ENCODE data around the gene RALGAPA1. TPM values are rescaled to one million over a fixed set of nuclear protein-coding genes. Genes with fewer than 3 reads are reported as not detected.

RALGAPA1 gene
- total and polyA plus RNA-seq, 4 donors: 4.6 to 38.7 (median 13.4) TPM

GRCh38 chr14:35571598-35571997 lies 237.5 kb downstream of the RALGAPA1 start:
- DNase-seq (ENCODE audit: low spot score): no peak
- Histone ChIP-seq H3K9ac (ENCODE audit: low read depth in 1 of 2, low read length in 2 of 2) (no peak overlapping the region), H3K27me3 (ENCODE audit: control insufficient read depth in 4 of 4, insufficient read depth in 4 of 4, low read length in 3 of 4) (no peaks in the 10 kb centered on the region), H3K27ac (ENCODE audit: low read depth in 1 of 2, low read length in 2 of 2) (no peak overlapping the region), H3K4me3 (ENCODE audit: low read depth in 1 of 3, low read length in 3 of 3) (no peak overlapping the region), H3K9me3 (ENCODE audit: control insufficient read depth in 4 of 4, low read length in 3 of 4) (no peaks in the 10 kb centered on the region), H3K4me1 (ENCODE audit: control insufficient read depth in 4 of 4, insufficient read depth in 4 of 4, low read length in 3 of 4) (no peaks in the 10 kb centered on the region), H3K36me3 (ENCODE audit: control insufficient read depth in 4 of 4, insufficient read depth in 3 of 4, low read depth in 1 of 4, low read length in 3 of 4) (peaks cover 0 to 3% (median 0%) of the 10 kb centered on the region in 4 donors)
- no peak for TF ChIP-seq NR2F2 (IDR thresholded peaks at IDR 0.05)
- TF ChIP-seq FOXA1 (IDR thresholded peaks at IDR 0.05): no peak
- TF ChIP-seq HNF4A (conservative IDR thresholded peaks at IDR 0.05): no peak
- TF ChIP-seq ZBTB33 (IDR thresholded peaks at IDR 0.05): no peak
- TF ChIP-seq FOXA2 (IDR thresholded peaks at IDR 0.05): no peak
- TF ChIP-seq TAF1 (conservative IDR thresholded peaks at IDR 0.05): no peak
- no peak for TF ChIP-seq SP1 (IDR thresholded peaks at IDR 0.05)
- TF ChIP-seq JUND (IDR thresholded peaks at IDR 0.05): no peak
- no peak for TF ChIP-seq CTCF (IDR thresholded peaks at IDR 0.05; ENCODE audit: low read depth, low read length, missing input control)
- WGBS: 96% methylated on average over 8 of the region's 8 CpGs

GRCh38 chr14:35565871-35566464 lies 243.1 kb downstream of the RALGAPA1 start:
- Histone ChIP-seq H3K9ac (ENCODE audit: low read depth in 1 of 2, low read length in 2 of 2) (no peak overlapping the region), H3K4me1 (ENCODE audit: control insufficient read depth in 4 of 4, insufficient read depth in 4 of 4, low read length in 3 of 4) (no peaks in the 10 kb centered on the region), H3K9me3 (ENCODE audit: control insufficient read depth in 4 of 4, low read length in 3 of 4) (no peaks in the 10 kb centered on the region), H3K27ac (ENCODE audit: low read depth in 1 of 2, low read length in 2 of 2) (no peak overlapping the region), H3K4me3 (ENCODE audit: low read depth in 1 of 3, low read length in 3 of 3) (no peak overlapping the region), H3K27me3 (ENCODE audit: control insufficient read depth in 4 of 4, insufficient read depth in 4 of 4, low read length in 3 of 4) (no peaks in the 10 kb centered on the region), H3K36me3 (ENCODE audit: control insufficient read depth in 4 of 4, insufficient read depth in 3 of 4, low read depth in 1 of 4, low read length in 3 of 4) (peaks cover 0 to 3% (median 0%) of the 10 kb centered on the region in 4 donors)
- WGBS: 96% methylated on average over 4 of the region's 4 CpGs
- no peak for DNase-seq (ENCODE audit: low spot score)
- TF ChIP-seq HNF4G (IDR thresholded peaks at IDR 0.05) (no peak), HNF4A (conservative IDR thresholded peaks at IDR 0.05) (no peak), RAD21 (IDR thresholded peaks at IDR 0.05) (no peak), FOXA1 (IDR thresholded peaks at IDR 0.05) (no peak), YY1 (IDR thresholded peaks at IDR 0.05) (no peak), ATF3 (IDR thresholded peaks at IDR 0.05) (no peak), MAX (IDR thresholded peaks at IDR 0.05) (no peak), CTCF (IDR thresholded peaks at IDR 0.05; ENCODE audit: low read depth, low read length, missing input control) (no peak), TAF1 (conservative IDR thresholded peaks at IDR 0.05) (no peak), FOXA2 (IDR thresholded peaks at IDR 0.05) (no peak), SP1 (IDR thresholded peaks at IDR 0.05) (no peak), ZBTB33 (IDR thresholded peaks at IDR 0.05) (no peak), NR2F2 (IDR thresholded peaks at IDR 0.05) (no peak)
